NCI-H1048 (cell line): ENCODE measurements around the gene NPDC1.
A peak's percentile ranks its signal among the peaks of the same experiment; 100 is the strongest.

Experiments
- DNase-seq: peaks from one replicate; lab custom pipeline; 2025; lab: John Stamatoyannopoulos, UW

NPDC1 gene

GRCh38 chr9:137056739-137057415, 10.9 kb upstream of the NPDC1 start:
- DNase-seq = no peak

- DNase-seq = no peak
Measured at GRCh38 chr9:137055385-137056364, 9.7 kb upstream of the NPDC1 start.

DNA sequence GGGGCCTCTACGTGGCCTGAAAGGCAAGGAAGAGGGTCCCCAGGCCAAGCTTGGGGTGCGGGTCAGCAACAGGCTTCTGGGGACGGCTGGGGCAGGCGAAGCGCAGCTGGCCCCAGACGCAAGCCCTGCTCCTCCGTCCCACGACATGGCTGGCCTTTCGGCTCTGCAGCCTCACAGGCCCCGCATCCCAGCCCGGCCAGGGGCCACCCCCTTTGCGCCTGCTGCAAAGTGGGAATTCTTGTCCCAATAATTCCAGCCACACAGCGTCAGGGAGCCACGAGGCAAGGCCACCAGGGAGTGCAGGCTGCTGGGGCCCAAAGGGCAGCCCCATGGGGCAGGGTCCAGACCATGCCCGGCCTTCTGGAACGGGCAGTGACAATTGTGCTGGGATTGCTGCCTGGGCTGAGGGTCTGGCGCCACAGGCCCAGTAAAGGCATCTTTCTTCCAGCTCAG, 9.0 kb upstream of the NPDC1 start:
- no peak for DNase-seq

DNA sequence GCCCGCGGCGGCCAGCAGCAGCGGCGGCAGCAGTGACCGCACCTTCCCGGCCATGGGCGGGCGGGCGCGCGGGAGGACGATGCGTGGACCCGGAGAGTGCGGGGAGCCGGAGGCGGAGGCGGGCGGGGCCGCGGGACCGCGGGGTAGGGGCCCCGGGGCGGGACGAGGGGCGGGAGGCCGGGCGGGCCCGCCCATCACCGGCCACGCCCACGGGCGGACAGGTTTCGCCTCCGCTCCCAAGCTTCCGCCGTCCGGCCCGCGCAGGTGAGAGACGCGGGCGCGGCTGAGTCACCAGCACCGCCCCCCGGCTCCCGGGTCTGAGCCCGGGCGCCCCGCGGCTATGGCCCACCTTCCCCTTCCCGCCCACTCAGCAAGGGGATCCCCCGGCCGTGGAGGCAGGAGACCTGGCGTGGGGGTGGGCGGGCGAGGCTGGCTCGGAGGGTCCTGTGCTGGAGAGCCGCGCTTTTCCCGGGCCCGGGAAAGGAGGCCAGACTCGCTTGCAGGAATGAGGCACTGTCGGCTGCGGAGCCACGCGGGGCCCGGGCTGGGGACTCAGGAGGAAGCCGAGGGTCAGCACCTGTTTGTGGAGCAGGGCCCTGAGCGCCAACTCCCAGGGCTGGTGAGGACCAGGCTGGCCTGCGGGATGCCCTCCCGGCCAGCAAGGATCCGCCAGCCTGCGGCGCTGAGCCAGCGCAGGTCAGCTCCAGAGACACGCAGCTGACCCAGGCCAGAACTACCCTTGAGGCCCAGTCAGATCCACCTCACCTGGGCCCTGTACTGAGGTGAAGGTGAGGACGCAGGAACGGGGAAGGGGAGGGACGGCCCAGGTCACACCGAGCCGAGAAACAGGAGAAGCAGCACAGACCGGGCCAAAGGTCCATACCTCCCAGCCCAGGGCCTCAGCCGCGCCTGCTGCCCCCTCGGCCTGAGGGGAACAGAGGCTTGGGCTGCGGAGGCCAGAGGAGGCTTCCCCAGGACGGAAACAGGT, 8.3 kb upstream of the NPDC1 start, which contains the start of gene ENTPD2:
ENTPD2 (minus strand) TSS at position 118 of the 988 bp plus-strand sequence; CDS start at position 54, 64 bp downstream.
- DNase-seq = peak; percentile 74

DNA sequence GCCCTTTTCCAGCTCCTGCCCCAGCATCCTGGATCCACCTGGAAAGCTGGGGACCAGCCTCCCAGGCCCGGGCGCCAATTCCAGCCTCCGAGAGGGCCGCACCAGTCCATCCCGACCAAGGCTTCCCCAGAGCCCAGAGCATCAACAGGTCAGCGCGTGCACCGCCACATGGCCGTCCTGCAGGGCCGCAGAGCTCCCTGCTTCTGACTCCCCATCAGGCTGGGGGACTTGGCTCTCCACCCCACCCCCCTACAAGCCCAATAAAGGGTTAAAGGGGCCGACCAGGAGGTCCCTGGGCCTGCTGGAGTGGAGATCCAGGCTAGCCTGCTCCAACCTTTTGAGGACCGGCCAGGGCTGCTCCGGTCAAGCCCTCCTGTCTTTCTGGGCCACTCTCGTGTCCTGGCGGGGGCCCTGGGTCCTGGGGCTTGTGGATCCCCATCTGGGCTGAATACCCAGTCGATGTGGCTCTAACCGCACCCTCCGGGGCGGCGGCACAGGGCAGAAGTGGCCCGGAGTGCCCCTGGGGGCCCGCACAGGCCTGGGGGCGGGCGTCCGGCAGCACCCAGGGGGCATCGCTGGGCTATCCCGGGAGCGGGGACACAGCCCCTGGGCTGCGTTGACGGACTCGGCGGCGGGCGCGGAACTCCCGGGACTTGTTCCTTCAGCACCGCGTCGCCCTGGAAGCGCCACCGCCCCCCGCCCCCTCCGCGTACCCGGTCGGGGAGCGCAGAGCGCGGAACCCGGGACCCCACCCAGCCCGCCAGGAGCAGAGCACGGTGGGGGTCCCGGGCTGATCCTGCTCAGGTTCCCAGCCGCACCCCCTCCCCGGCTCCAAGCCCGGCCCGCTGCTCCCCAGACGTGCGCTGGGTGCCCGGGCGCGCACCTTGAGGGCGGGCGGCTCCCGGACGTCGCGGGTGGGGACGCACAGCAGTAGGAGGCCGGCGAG, 7.3 kb upstream of the NPDC1 start:
- no peak for DNase-seq

GRCh38 chr9:137052293-137052692, 6.3 kb upstream of the NPDC1 start:
- DNase-seq = no peak

DNA sequence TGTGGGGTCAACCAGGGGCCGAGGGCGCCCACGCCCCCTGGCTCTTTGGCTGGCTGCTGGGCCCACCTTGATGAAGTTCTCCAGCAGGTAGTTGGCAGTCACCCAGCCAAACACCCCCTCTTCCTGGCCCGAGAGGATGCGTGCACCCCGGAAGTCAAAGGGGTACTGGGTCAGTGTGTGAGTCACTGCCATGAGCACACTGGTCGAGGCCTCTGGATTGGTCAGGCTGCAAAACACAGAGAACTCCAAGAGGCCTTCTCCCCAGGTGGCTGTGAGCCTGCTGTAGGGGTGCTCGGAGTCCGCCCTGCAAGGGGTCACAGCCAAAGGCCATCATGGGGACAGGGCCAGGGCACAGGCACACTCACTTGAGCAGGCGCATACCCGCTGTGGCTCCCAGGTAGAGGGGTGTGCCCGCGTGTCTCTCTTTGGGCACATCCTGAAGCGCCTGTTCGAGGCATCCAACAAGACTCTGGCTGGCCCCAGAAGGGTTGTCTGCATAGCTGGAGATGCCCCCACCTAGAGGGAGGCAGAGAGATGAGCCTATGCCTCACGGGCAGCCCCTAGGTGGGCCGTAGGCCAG, 5.3 kb upstream of the NPDC1 start:
- no peak for DNase-seq

GRCh38 chr9:137050570-137050969, 4.6 kb upstream of the NPDC1 start:
- DNase-seq = no peak

- peak; percentile 31 for DNase-seq
Measured at GRCh38 chr9:137049544-137050449, 3.8 kb upstream of the NPDC1 start.

DNA sequence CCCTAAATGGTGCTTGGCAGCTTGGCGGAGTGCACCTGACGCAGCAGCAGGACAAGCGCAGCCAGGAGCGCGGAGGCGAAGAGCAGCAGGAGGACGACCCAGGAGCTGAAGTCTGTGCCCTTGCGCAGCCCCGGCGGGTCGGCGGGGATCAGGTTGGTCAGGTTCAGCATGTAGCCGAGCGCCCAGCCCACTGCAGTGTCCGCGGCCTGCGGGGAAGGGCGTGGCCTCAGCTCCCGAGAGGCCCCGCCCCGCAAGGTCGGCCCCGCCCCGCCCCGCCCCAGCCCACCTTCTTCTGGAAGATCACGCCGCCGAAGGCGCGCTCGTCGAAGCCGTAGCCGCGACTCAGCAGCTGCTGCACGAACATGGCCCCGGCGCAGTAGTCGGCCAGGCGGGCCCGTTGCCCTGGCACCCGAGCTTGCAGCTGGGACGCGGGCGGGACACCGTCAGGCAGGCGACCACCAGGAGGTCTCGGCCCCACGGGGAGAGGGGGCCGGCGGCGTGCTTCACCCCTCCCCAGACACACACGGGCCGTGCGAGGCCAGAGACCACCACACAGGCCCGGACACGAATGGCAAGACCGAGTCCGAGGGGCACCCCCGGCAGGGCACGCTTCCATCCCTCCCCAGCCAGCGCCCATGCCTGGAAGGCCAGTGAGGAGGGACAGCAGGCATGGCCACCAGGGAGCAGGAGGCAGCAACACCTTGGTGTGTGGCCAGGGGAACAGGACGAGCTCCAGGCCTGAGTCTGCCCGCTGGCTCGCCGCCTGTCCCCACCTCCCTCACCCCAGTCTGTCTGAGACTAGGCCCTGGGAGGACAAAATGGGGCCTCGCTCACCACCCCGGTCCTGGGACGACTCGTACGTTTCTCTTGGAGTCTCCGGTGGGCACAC, 2.9 kb upstream of the NPDC1 start:
- no peak for DNase-seq

- DNase-seq = no peak
Measured at GRCh38 chr9:137045294-137046087, 486 bp downstream of the NPDC1 start.

DNA sequence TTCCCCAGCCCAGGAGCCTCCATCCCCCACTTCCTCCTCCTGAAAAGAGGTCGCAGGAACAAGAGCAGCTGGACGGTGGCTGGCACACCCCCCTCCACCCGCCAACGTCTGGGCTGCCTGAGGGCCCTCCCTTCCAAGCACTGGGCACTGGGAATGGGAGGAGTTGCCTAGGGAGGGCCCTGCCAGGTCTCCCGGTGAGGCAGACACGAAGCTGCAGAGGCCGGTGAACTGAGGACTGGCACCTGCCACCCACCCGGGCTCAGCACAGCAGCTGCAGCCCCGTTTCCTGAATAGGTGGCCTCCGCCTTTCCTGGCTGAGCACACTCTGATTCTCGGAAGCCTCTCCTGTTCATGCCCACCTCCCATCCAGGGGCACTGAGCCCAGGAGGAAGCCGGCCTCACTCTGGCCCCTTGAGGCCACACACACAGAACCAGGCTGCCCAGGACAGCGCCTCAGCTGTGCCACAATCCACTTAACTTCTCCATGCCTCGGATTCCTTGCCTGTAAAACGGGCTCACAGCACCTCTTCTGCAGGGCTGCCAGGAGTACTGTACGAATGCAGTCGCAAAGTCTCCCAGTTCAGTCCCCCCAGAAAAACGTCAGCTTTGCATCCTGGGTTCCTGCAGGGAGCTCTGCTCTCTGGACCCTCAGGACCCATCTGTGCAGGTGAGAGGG, 1.3 kb downstream of the NPDC1 start:
- DNase-seq = no peak

DNA sequence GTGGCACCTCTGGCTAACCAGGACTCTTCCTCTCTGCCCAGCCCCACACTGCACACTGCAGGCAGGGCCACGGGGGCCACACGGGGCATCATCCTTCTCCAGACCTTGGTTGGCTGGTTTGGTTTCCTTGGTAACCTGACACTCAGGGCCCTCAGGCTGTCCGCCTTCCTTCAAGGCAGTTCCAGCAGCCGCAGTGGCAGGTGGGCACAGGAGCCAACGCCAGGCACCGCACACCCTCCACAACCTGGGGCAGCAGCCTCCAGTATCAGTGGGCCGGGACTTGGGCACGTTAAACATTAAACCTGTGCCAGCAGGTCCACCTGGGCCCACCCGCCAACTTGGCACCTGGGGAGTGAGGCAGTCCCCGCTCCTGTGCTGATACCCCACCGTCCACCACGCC, 1.9 kb downstream of the NPDC1 start:
- no peak for DNase-seq

- DNase-seq = no peak
Measured at GRCh38 chr9:137042751-137043727, 2.9 kb downstream of the NPDC1 start.

- no peak for DNase-seq
Measured at GRCh38 chr9:137041124-137041523, 4.9 kb downstream of the NPDC1 start.
